IMR-90 (cell line): ENCODE measurements around the gene RNF212.

ENCODE experiments used
- BHLHE40 ChIP-seq: fragments of 150-350 bp; IDR thresholded peaks from 2 replicates; pipeline ENCODE4 v1.6.1; 2016; ENCODE audit warnings: mild to moderate bottlenecking, low read depth, low read length
- FOS ChIP-seq: fragments of 150-350 bp; IDR thresholded peaks from 2 replicates; pipeline ENCODE4 v1.6.1; 2016; ENCODE audit warnings: low read depth, low read length
- MAFK ChIP-seq: IDR thresholded peaks from 2 replicates; pipeline ENCODE4 v1.6.1; 2012; ENCODE audit warnings: low read depth, low read length, improper control_type of control experiment
- POLR2A ChIP-seq: IDR thresholded peaks from 2 replicates; pipeline ENCODE4 v1.6.1; 2012; ENCODE audit warnings: mild to moderate bottlenecking, low read depth, low read length
- RAD21 ChIP-seq: IDR thresholded peaks from 2 replicates; pipeline ENCODE4 v1.6.1; 2012; ENCODE audit warnings: low read length, improper control_type of control experiment
- RFX5 ChIP-seq: IDR thresholded peaks from 2 replicates; pipeline ENCODE4 v1.8.0; 2012; ENCODE audit warnings: low read depth, mild to moderate bottlenecking, low read length, moderate library complexity
- SMC3 ChIP-seq: fragments of 150-350 bp; IDR thresholded peaks from 2 replicates; pipeline ENCODE4 v1.6.1; 2016; ENCODE audit warnings: low read depth, mild to moderate bottlenecking, antibody characterized with exemption, low read length, moderate library complexity
- TF ChIP-seq, protein P1 (sequence below): conservative IDR thresholded peaks from 2 replicates; pipeline ENCODE4 v1.5.1; 2012; ENCODE audit warnings: mild to moderate bottlenecking, low read depth, low read length, improper control_type of control experiment
- TF ChIP-seq, protein P2 (sequence below): fragments of 150-350 bp; IDR thresholded peaks from 2 replicates; pipeline ENCODE4 v1.6.1; 2016; ENCODE audit warnings: low read depth, mild to moderate bottlenecking, low read length, moderate library complexity, borderline replicate concordance

DNA sequence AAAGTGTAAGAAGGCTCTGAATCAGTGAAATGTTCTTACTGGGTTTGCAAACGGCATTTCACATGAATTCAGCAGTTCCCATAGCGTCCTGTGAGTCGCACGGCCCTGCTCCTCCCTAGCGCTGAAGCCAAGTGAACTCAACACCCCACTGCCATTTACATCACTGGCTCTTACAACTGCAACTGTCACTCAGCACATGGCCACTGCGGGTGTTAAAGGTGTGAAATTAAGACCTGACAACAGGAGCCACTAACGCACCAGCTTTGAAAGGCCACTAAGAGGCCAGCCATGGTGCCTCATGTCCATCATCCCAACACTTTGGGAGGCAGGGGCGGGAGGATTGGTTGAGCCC lies 31.7 kb downstream of the RNF212 start:
- TF ChIP-seq, protein P1, sequence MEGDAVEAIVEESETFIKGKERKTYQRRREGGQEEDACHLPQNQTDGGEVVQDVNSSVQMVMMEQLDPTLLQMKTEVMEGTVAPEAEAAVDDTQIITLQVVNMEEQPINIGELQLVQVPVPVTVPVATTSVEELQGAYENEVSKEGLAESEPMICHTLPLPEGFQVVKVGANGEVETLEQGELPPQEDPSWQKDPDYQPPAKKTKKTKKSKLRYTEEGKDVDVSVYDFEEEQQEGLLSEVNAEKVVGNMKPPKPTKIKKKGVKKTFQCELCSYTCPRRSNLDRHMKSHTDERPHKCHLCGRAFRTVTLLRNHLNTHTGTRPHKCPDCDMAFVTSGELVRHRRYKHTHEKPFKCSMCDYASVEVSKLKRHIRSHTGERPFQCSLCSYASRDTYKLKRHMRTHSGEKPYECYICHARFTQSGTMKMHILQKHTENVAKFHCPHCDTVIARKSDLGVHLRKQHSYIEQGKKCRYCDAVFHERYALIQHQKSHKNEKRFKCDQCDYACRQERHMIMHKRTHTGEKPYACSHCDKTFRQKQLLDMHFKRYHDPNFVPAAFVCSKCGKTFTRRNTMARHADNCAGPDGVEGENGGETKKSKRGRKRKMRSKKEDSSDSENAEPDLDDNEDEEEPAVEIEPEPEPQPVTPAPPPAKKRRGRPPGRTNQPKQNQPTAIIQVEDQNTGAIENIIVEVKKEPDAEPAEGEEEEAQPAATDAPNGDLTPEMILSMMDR: no peak
- no peak for TF ChIP-seq POLR2A
- TF ChIP-seq BHLHE40: no peak
- TF ChIP-seq SMC3: no peak
- TF ChIP-seq FOS: no peak
- TF ChIP-seq RAD21: no peak
- TF ChIP-seq RFX5: no peak
- TF ChIP-seq, protein P2, sequence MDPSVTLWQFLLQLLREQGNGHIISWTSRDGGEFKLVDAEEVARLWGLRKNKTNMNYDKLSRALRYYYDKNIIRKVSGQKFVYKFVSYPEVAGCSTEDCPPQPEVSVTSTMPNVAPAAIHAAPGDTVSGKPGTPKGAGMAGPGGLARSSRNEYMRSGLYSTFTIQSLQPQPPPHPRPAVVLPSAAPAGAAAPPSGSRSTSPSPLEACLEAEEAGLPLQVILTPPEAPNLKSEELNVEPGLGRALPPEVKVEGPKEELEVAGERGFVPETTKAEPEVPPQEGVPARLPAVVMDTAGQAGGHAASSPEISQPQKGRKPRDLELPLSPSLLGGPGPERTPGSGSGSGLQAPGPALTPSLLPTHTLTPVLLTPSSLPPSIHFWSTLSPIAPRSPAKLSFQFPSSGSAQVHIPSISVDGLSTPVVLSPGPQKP: no peak
- TF ChIP-seq MAFK: no peak
